ENCODE data around the gene MYLK.
"Not testable (repeated sequence)": the region's sequence is repeated elsewhere in the genome, so short reads cannot be mapped to it uniquely, and the experiment has no call there.

Gene MYLK

DNA sequence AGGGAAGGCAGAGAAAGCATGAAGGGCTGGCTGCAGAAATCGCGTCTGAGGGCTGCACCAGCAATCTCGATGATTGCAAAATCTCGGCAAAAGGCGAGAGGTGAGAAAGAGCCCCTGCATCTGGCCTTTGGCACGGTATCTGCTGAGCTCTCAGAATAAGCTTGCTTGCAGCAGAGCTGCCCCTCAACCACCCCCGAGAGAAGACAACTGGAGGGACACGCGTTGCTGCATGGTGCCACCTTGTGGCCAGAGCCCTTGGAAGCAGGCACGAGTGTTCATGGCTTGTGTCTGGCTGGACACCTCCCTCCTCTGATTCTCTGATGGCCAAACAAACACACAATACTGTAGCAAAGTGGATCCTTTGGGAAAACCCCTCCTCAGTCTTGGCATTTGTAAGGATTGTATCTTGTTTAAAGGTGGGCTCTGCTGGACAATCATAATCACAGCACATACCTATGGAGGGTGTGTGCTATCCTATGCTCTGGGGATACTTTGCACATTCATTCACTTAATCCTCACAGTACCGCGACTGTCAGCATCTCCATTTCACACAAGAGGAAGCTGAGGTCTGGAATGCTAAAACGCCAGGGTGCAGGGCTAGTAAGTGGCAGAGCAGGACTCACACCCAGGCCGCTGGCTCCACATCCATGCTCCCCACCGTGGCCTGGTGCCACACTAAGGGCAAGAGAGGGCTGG, 164.9 kb downstream of the MYLK start:
- peak; percentile 4 for DNase-seq

DNA sequence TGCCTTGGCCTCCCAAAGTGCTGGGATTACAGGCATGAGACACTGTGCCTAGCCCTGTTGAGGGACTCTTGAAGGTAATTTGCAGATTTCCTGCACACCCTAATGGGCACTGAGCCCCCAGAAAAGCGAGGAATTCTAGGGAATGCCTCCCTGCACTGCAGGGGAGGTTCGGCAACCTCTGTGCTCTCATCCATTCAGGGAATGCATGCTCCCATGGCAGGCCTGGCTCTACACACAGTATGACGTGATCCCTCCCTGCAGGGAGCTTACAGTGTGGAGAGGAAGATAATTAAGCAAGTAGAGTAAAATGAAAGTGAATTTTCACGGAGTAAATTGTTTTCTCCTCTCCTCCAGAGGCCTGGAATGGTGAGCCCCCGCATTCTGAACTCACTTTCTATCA, 166.0 kb downstream of the MYLK start:
- no peak for DNase-seq

DNA sequence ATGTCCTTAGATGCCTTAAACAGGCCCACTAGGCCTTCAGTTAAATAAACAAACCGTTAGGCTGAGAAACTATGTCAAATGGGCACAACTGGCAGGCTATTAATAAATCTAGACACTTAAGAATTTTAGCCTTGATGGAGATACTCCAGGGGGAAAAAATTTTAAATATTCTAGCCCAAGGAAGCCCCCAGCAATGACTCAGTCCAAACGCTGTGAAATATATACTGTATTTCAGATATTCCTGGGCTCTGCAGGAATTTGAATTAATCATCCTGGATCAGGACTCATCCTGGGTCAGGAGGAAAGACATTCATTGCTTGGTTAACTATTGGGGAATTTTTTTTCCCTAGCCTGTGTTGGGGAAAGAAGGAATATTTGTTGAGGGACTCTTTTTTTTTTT, 166.7 kb downstream of the MYLK start:
- DNase-seq, result not testable (repeated sequence)

DNA sequence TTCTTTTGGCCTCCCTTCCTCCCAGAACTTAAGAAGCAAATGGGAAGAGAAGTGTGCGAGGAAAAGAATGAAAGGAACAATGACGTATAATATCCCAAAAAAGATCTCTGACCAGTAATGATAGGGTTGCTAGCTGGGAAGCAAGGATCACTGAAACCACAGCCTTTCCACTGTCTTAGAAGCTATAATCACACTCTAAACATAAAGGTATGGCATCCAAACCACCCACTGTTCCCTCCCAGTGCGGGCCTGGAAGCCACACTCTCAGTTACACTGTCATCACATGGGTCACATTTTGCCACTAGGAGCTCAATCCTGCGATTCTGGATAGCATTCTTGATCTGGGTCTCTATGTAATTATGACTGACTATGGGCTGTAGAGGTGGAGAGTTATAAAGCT, 167.7 kb downstream of the MYLK start:
- no peak for DNase-seq

DNA sequence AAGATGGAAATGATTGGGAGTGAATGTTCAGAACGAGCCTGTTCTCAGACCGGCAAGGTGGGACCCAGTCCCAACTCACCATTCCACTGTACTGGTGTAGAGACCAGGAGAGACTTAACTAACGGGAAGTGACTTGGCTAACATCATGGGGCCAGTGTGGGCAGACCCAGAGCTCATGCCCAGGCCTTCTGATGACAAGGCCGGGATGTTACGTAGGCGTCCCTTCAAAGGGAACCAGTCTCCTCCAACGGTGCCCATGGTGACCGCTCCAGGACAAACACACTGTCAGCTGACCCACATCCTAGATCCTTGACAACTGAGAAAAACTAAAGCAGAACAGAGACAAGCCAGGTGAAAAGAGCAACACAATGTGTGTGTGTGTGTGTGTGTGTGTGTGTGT, 170.9 kb downstream of the MYLK start:
- DNase-seq, result no peak

DNA sequence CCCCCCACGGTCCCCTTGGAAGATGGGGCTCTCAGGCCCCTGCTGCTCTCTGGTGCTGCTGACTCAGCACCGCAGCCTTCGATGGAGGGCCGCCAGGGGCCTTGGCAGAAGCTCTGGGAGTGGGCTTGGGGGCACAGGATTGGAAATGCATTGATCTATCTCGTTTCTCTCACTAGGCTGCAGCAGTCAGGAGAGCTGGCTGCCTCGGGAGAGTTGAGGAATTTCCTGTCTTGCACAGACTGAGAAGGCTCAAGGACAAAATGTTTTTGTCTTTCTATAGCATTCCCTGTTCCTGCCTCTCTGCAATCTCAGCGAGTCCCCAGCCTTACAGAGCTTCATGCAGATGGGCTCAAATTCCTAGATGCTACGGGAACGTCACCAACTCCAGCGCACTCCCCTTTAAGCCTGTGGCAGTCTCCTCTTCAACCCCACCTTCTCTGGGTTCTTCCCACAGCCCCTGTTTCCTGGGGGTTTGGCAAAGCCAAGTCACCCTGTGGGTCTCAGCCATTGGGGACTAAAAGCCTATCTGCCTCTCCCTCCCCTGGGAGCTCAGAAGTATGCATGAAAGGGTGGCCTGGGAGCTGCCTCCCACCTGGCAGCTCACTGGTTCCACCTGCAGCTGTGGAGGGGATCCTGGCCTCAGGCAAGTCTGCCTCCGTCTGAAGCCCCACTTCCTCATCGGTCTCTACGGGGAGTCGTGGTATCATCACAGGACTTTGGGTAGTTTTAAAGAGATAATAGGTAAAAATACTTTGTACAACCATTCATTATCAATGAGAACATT, 171.9 kb downstream of the MYLK start:
- no peak for DNase-seq

DNA sequence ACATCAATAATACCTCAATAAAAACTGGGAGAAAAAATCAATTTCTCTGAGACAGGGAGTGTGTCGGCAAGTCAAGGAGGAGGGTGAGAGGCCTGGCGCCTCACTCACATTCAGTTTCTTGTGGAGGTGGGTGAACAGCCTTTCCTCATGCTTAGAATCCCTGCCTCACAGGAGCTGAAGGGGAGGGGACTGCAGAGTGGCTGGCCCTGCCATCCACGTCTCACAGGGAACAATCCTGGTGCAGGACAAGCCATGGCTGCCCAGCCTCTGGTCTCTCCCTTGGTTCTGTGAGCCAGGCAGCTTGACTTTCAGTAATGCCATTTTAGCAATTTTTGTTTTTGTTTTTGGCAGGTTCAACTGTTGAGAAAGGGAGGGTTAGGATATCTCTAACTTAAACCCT, 172.8 kb downstream of the MYLK start:
- DNase-seq, result no peak

DNA sequence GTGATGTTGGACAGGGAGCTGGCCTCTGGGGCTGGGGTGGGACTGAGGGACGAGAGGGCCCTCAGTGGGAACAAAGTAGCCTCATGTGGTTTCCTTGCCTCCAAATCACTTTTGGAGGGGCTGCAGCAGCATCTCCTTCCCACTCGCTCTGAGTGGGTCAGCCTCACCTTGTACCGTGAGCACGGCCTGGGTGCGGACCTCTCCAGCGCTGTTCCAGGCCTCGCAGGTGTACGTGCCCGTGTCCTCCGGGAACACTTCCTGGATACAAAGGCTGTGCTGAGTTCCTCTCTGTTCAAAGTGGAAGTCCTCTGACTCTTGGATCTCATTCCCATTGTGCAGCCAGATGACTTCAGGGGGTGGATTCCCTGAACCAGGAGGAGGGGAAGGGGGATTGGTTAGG, 175.6 kb downstream of the MYLK start:
- no peak for DNase-seq

DNA sequence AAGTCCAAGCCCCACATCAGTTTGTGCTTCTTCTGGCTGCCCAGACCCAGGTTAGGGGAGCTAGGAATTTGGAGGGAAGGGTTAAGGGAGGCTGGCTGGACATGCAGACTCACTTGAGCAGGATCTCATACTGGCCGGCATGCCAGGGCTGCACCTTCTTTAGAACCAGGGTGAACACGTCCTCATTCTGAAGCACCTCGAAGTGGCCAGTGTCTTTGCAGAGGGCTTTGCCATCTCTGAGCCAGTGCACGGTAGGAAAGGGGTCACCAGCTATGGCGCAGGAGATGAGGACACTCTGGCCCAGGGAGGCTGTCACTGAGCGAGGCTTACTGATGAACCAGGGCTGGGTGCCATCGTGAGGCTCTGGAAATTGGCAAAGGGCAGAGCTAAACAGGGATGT, 176.5 kb downstream of the MYLK start:
- DNase-seq, result not testable (repeated sequence)

DNA sequence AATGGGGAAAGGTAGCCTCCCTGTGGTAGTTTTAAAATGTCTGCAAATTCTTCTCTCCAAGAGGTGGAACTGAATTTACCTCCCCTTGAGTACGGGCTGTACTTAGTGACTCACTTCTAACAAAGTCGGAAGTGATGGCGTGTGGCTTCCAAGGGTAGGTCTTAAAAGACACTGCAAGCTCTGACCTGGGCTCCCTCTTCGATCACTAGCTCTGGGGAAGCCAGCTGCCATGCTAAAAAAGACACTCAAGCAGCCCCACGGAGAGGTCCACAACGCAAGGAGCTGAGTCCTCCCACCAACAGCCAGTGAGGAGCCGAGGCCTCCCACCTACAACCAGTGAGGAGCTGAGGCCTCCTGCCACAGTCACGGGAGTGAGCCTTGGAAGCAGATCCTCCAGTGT, 177.3 kb downstream of the MYLK start:
- no peak for DNase-seq

DNA sequence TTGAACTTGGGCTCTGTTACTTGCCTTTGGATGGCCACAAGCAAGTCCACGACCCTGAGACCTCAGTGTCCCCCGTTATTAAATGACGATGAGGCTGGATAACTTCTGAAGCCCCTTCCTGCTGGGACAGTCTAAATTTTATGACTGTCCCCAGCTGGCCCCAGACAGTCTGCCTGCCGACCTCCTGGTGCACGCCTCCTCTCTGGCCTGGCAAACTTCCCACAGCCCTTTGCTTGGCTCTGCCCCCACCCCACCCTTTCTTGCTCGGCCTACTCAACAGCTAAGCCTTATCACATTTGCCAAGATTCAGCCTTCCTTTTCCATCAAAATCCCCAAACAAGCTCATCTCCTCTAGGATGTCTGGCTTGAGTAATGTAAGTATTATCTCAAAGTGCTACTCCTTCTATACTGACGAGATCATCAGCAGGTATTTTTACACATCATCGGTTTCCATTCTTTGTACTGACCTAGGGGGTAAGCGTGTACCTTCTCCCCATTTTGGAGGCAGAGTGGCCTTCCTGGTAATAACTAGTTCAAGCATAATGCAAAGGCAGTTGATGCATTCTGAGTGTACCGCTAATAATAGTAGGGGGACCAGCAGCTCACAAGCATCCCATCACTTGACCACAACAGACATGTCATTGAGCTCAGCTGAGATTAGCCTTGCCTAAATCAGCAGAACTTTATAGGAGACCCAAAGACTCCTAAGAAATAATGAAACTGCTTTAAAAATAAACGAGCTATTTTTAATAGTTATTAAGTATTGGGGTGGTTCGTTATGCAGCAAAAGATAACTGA, 178.4 kb downstream of the MYLK start:
- no peak for DNase-seq

DNA sequence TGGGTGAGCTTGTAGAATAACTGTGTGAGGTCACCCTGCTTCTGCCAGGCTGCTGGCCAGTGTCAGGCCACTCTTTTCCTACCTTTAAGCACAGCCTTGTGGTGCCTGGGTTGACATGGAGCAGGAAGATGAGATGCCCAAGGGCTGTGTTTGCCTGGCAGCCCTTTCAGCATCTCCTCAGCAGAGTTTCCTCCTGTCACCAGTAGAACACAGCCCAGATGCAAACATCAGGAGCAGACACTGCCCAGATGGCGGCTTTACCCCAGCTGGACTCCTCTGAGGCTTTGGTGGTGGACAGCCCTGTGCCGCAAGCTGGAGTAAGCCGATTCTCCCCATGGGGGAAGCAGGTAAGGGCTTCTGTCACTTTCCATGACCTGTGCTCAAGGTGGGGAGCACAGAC, 180.5 kb downstream of the MYLK start:
- DNase-seq, result not testable (repeated sequence)

DNA sequence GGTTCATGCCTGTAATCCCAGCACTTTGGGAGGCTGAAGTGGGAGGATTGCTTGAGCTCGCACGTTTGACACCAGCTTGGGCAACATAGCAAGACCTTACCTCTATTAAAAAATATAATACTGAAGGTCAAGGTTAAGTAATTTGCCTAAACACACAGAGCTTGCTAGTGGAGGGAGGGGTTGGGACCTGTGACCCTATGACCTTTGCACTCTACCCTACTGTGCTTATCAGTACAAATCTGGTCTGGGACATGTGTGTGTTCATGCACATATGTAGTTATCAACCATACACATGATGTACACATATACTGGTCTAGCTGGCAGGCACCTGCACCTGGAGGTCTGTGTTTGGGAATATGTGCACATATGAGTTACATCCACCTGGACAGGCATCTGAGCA, 181.4 kb downstream of the MYLK start:
- no peak for DNase-seq

DNA sequence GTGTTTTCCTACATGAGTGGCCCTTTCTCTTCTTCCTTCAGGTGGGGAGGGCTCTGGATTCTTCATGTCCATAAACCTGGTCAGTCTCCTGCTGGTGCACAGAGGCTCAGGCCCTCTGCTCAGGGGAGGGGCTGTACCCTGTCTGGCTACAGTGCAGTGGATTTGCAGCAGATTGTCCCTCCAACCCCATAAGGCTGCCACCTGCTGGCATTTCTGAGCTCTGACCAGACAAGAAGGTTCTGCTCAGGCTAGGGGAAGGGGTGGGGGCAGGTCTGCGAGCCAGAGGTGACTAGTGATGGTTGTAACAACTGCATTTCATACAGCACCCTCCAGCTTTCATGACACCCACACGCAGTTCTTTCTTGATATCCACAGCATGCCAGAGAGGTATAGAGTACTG, 182.1 kb downstream of the MYLK start:
- DNase-seq, result not testable (repeated sequence)

DNA sequence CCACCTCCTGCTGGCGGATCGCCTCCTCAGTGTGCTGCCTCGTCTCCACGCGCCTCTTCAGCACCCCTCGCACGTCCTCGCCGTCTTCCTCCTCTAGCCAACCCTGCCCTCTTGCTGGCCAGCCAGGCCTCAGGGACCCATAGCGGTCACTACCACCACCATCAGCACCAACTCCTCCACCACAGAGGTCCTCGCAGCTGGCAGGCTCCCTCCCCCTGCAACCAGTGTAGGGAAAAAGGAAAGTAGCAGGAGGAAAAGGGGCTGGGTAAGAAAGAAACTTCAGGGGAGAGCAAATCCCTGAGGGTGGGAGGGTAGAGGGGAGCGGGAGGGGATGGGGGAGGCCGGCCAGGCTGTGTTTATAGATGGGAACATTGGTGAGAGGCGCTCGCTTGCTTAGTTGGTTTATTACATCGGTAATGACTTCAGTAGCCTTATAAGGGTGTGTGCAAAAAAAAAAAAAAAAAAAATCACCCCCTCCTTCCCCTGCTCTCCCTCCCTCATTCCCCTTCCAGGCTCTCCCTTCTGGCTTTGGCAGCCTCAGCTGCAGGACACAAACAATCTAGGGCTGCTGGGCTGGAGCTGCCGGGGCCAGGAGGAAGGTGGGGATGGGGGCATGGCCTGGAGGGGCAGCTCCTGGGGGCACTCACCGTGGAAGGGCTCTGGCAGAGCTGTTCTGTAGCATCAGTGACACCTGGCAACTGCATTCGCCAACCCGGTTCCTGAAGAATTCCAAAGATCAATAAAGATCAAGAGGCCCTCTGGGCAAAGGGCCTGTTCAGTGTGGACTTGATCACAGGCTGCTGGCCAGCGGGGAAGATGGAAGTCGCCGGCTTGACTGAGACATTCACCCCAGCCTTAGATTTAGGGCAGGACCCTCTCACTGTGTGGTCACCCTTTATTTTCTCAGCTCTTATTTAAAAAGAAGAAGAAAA, 183.1 kb downstream of the MYLK start:
- DNase-seq, result no peak

DNA sequence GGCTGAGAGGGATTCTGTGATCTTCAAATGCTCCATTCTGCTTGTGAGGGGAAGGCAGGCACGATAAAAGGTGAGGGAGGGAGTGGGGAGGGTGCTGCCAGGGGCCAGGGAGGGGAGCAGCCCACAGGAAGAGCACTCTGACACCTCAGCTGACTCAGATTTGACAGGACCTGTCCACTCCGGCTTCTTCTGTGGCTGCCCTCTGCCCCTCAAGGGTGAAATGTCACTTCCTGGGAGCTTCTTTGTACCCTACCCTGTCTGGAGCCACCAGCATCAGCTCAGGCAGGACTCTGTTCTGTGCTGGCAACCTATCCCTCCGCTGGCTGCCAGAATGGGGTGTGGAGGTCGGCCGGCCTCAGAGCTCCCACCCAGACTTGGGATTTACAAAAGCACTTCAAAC, 185.3 kb downstream of the MYLK start:
- DNase-seq, result no peak

DNA sequence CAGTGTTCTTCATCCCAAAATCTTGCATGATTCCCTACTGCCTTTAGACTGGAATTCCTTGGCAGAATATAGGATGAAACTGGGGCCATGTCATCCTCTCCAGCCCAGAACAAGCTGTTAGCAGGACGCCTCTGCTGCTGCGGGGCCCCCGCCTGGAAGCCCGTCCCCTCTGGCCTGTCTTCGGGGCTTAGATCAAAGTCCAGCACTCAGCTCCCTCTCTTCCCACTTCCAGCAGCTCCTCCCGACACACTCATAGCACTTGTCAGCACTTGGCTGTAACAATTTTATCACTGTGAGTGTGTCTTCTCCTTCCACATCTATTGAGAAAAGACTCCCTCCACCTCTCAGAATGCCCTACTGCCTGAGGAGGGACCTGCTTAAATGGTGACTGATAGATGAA, 187.3 kb downstream of the MYLK start:
- DNase-seq, result no peak

DNA sequence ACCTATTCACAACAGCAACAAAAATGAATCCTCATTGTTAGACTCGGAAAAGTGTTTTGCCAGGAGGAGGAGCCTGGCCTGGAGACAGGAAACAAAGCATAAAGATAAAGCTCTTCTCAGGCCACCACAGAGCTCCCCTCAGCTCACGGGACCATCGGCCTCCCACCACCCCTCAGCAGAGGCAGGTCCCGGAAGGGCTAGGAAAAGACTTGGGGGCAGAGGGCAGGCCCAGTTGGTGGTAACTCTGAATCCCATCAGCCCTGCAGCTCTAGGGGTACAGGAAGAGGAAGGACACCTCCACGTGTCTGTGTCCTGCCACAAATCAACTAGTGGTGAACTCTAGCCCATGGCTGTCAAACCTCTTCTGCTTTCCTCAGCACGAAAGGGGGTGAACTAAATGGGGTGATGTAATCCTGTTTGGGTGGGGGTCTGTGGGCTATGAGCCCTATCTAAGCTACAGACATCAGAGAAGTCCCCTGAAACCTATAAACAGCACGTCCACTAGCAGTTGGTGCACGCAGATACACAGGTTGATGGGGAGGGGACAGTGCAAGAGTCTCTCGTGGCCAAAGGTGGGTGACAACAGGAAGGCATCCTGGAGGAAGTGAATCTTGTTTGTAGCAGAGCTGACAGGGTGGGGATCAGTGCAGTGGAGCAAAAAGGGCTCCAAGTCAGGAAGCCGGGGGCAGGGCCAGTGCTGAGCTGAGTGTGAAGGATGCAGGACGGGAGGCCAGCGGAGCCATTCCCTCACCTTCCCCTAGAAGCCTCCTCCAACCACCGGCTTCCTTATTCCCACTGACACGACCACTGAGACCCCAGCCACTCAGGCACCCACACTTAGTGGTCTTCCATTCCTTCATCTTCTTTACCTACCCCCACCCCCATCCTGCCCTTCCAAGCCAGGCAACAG, 188.1 kb downstream of the MYLK start:
- no peak for DNase-seq

DNA sequence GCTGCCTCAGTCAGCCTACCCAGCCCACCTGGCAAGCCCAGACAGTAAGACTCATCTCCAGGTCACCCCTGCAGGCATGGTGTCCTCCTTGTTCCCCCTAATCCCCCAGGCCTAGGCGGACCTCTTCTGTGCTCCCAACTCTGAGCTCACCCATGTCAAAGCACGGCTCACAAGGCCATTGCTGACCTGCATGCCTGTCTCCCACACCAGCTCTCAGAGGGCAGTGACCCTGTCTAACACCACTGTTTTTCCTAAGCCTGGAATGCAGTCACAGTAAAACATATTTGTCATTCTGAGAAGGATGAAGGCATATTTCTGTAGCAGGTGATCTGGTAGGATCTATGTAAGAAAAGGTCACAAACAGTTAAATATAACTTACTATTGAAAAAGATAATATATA, 189.0 kb downstream of the MYLK start:
- DNase-seq, result no peak

DNA sequence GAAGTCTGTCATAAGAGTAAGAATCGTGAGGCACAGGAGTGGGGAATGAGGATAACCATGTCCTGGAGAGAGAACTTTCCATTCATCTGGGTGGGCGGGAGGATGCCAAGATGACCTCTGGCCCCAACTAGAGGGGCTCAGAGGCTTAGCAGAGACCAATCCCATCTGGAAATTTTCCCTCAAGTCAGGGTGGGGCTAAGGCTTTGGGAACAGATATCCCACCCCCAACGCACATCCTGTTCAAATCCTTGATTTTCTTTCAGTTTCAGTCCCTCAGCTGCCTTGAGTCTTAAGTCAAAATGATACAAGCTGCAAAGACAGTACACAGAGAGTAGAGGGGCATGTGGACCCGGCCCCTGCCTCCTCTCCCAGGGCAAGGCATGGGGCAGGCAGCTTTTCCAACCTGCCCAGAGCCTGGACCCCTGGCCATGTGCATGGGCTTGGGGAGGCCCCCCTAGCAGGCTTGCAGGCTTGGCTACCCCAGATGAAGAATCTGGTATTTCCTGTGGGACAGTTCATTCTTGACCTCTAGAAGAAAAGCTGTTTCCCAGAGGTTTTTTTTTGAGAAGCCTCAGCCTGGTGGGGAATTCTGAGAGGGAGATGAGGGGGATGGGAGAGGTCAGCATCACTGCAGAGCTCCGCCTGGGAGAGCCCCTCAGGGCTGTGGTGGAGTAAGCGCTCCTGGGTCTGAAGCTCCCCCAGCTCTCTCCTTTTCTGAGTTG, 189.6 kb downstream of the MYLK start:
- no peak for DNase-seq

All from SHP77 treated with DMSO at 0.1 percent for 48 hours (cell line).